Lower lobe of right lung (tissue), 2 donors: Measurements from ENCODE around the gene NLGN2. TPM values are rescaled to one million over a fixed set of nuclear protein-coding genes. Genes with fewer than 3 reads are reported as not detected.

Experiments
- ATAC-seq, 2 donors: fragments of 200-7000 bp; cut with Tn5 transposase; one replicate each; pipeline ENCODE4 v1.9.1; 2020 to 2022; ENCODE audit warnings: mild to moderate bottlenecking in 2 of 2, moderate library complexity in 2 of 2
- DNase-seq: peaks from one replicate; pipeline ENCODE4 v3.0.0-alpha.2; 2020
- H3K27ac ChIP-seq: fragments of 200-600 bp; one replicate; pipeline ENCODE4 v1.8.0; 2022
- H3K27me3 ChIP-seq: fragments of 200-600 bp; one replicate; pipeline ENCODE4 v1.8.0; 2022; ENCODE audit warnings: low read depth
- H3K36me3 ChIP-seq: fragments of 200-600 bp; one replicate; pipeline ENCODE4 v1.8.0; 2022; ENCODE audit warnings: mild to moderate bottlenecking
- H3K4me1 ChIP-seq: fragments of 200-600 bp; one replicate; pipeline ENCODE4 v1.8.0; 2022
- H3K4me3 ChIP-seq: fragments of 200-600 bp; one replicate; pipeline ENCODE4 v1.8.0; 2022; ENCODE audit warnings: mild to moderate bottlenecking
- H3K9me3 ChIP-seq: fragments of 200-600 bp; one replicate; pipeline ENCODE4 v1.8.0; 2022
- CTCF ChIP-seq: fragments of 200-600 bp; IDR thresholded peaks from one replicate; pipeline ENCODE4 v1.8.0; 2022; ENCODE audit warnings: antibody characterized with exemption, mild to moderate bottlenecking
- intact Hi-C: fragments of 100-400 bp; cut with DNase I; formaldehyde crosslinking; loops from one replicate; pipeline ENCODE4 v1.11.0; 2022
- total RNA-seq: library from RNA; stranded (reverse); fragmentation: NEBNext Ultra II Directional; extraction: Animal tissue kit (Norgen Biotek cat#: 25700); gene quantifications from one replicate; pipeline ENCODE4 v1.2.1, GENCODE V29; 2021
- donor health status: DM: no; HTN: yes; CAD: no; lungs with severe emphysema.

The NLGN2 gene
- total RNA-seq, 1 donor from 2014 or later, result 9.5 TPM

- intact Hi-C loops, result no loop called here
- no peak for DNase-seq
- H3K27ac ChIP-seq, result no peak overlapping the region
- no peaks in the 10 kb centered on the region for H3K36me3 ChIP-seq
- no peak for ATAC-seq
- no peaks in the 10 kb centered on the region for H3K27me3 ChIP-seq
- no peaks in the 10 kb centered on the region for H3K9me3 ChIP-seq
- no peak overlapping the region for H3K4me3 ChIP-seq
- H3K4me1 ChIP-seq, result peaks cover 7% of the 10 kb centered on the region
- no peak for TF ChIP-seq CTCF
Measured at GRCh38 chr17:7408252-7408727, 645 bp downstream of the NLGN2 start.

DNA sequence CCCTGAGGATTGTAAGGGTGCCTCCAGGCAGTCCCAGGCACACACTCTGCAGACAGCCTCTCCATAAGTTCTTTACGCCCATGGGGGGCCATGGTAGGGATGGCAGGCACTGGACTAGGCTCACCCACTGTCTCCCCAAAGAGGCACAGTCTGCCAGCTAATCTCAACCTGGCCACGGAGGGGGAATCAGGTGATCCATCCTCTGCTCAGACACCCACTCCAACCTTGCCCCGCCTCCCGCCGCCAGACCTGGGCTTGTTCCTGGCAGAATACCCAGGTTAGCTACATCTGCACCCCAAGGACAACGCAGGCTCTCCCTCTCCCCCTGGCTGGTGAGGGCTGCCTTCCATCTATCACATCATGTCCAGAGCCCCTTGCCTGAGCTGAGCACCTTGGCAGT is 1.2 kb downstream of the NLGN2 start:
- Histone ChIP-seq H3K4me1 (peaks cover 6% of the 10 kb centered on the region), H3K27ac (no peak overlapping the region), H3K27me3 (no peaks in the 10 kb centered on the region), H3K36me3 (no peaks in the 10 kb centered on the region), H3K4me3 (no peak overlapping the region), H3K9me3 (no peaks in the 10 kb centered on the region)
- no peak for TF ChIP-seq CTCF
- ATAC-seq, result no peak
- no peak for DNase-seq
- intact Hi-C loops, result no loop called here

DNA sequence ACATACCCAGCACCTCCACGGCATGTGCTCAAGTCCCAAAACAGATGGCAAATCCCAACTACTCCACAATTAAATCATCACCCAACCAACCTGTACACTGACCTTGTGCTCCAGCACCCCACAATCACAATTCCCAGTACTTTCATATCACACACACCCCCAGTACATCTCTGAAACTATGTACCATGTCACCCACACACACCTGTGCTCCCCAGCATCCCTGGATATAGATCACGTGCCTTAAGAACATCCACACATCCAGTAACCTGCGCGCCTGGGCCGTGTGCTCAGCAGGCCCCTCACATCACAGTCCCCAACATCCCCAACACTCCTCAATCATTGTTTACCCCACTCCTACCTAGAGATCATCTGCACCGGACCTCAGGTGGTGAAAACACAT is 2.1 kb downstream of the NLGN2 start:
- intact Hi-C loops, result no loop called here
- H3K27ac ChIP-seq, result no peak overlapping the region
- H3K36me3 ChIP-seq, result no peaks in the 10 kb centered on the region
- TF ChIP-seq CTCF, result no peak
- no peaks in the 10 kb centered on the region for H3K27me3 ChIP-seq
- peaks cover 6% of the 10 kb centered on the region for H3K4me1 ChIP-seq
- ATAC-seq (no peak), DNase-seq (no peak)
- H3K4me3 ChIP-seq, result no peak overlapping the region
- H3K9me3 ChIP-seq, result no peaks in the 10 kb centered on the region

GRCh38 chr17:7410634-7411426 is 3.2 kb downstream of the NLGN2 start:
- Histone ChIP-seq H3K4me1 (no peaks in the 10 kb centered on the region), H3K9me3 (no peaks in the 10 kb centered on the region), H3K27me3 (no peaks in the 10 kb centered on the region), H3K27ac (no peak overlapping the region), H3K36me3 (no peaks in the 10 kb centered on the region), H3K4me3 (no peak overlapping the region)
- no peak for ATAC-seq
- no peak for DNase-seq
- no peak for TF ChIP-seq CTCF
- intact Hi-C loops, result no loop called here

- Histone ChIP-seq H3K27me3 (no peaks in the 10 kb centered on the region), H3K4me1 (no peaks in the 10 kb centered on the region), H3K27ac (no peak overlapping the region), H3K36me3 (no peaks in the 10 kb centered on the region), H3K9me3 (no peaks in the 10 kb centered on the region), H3K4me3 (no peak overlapping the region)
- no peak for DNase-seq
- no peak for ATAC-seq
- TF ChIP-seq CTCF, result no peak
- intact Hi-C loops, result no loop called here
Measured at GRCh38 chr17:7411427-7411750, 3.7 kb downstream of the NLGN2 start.
